OCI-LY7 (cell line): ENCODE measurements around the gene COL4A4. TPM values are rescaled to one million over a fixed set of nuclear protein-coding genes. Genes with fewer than 3 reads are reported as not detected.

Experiments used
- BruUV-seq: library from RNA; stranded (reverse); fragments of 400-500 nt; replicated peaks from 2 replicates; lab custom pipeline; 2021; lab: Mats Ljungman, UMichigan
- CTCF ChIA-PET: fragments of 300-600 bp; sonication (Branson Sonifier 250); formaldehyde crosslinking; loops from one replicate; lab custom pipeline; 2022; ENCODE audit warnings: antibody characterized with exemption; ENCODE audit not compliant: unreplicated experiment; lab: Charles Lee
- POLR2A ChIA-PET: fragments of 300-600 bp; sonication (Branson Sonifier 250); formaldehyde crosslinking; loops from one replicate; lab custom pipeline; 2022; ENCODE audit warnings: antibody characterized with exemption; lab: Charles Lee
- DNase-seq: peaks from one replicate; pipeline ENCODE4 v3.0.0-alpha.2; 2015; ENCODE audit warnings: low spot score
- H2AFZ ChIP-seq: fragments of 200-600 bp; sonication (generic), shearing (Covaris generic); 2 replicates; pipeline ENCODE4 v1.6.1; 2014; ENCODE audit warnings: mild to moderate bottlenecking, antibody characterized with exemption, low read length, moderate library complexity
- H3K27ac ChIP-seq: fragments of 200-600 bp; sonication (generic); 2 replicates; pipeline ENCODE4 v1.5.1; 2014; ENCODE audit warnings: mixed run types, low read depth, mild to moderate bottlenecking, moderate library complexity, low read length, inconsistent platforms; ENCODE audit not compliant: poor library complexity, severe bottlenecking
- H3K36me3 ChIP-seq: fragments of 200-600 bp; sonication (generic); 2 replicates; pipeline ENCODE4 v1.6.1; 2014; ENCODE audit warnings: mild to moderate bottlenecking, antibody characterized with exemption, low read length, moderate library complexity, mixed read lengths; ENCODE audit not compliant: insufficient read depth
- H3K4me1 ChIP-seq: fragments of 200-600 bp; sonication (generic); 2 replicates; pipeline ENCODE4 v1.5.1; 2014; ENCODE audit warnings: mild to moderate bottlenecking, low read length; ENCODE audit not compliant: insufficient read depth, poor library complexity, severe bottlenecking
- H3K4me2 ChIP-seq: fragments of 200-600 bp; sonication (generic); 2 replicates; pipeline ENCODE4 v1.6.1; 2014; ENCODE audit warnings: mild to moderate bottlenecking, low read length
- H3K4me3 ChIP-seq: fragments of 200-600 bp; sonication (generic); 2 replicates; pipeline ENCODE4 v1.5.1; 2014; ENCODE audit warnings: mild to moderate bottlenecking, low read depth, low read length; ENCODE audit not compliant: poor library complexity, severe bottlenecking
- H3K79me2 ChIP-seq: fragments of 200-600 bp; sonication (generic); 2 replicates; pipeline ENCODE4 v1.6.1; 2016; ENCODE audit warnings: low read depth, mild to moderate bottlenecking, low read length, moderate library complexity, mixed read lengths; ENCODE audit not compliant: insufficient read depth
- H3K9me2 ChIP-seq: fragments of 200-600 bp; sonication (generic); 2 replicates; pipeline ENCODE4 v1.6.1; 2016; ENCODE audit warnings: mild to moderate bottlenecking, low read length, mixed read lengths; ENCODE audit not compliant: insufficient read depth
- H3K9me3 ChIP-seq: fragments of 200-600 bp; sonication (generic); 2 replicates; pipeline ENCODE4 v1.6.1; 2014; ENCODE audit warnings: mild to moderate bottlenecking, mixed run types, low read length, mixed read lengths
- H4K20me1 ChIP-seq: fragments of 200-600 bp; sonication (generic); 2 replicates; pipeline ENCODE4 v1.6.1; 2014; ENCODE audit warnings: mild to moderate bottlenecking, antibody characterized with exemption, low read length, moderate library complexity, mixed read lengths; ENCODE audit not compliant: insufficient read depth
- CTCF ChIP-seq: fragments of 200-600 bp; sonication (generic); conservative IDR thresholded peaks from 2 replicates; pipeline ENCODE4 v1.5.1; 2014; ENCODE audit warnings: mild to moderate bottlenecking, antibody characterized with exemption, low read length, moderate library complexity, mixed read lengths
- EZH2phosphoT487 ChIP-seq: fragments of 200-600 bp; sonication (generic); IDR thresholded peaks from 2 replicates; pipeline ENCODE4 v1.6.1; 2018; ENCODE audit warnings: low read depth, borderline replicate concordance, mild to moderate bottlenecking, mixed run types, antibody characterized with exemption, low read length, moderate library complexity, mixed read lengths
- intact Hi-C: fragments of 100-400 bp; cut with micrococcal nuclease; formaldehyde crosslinking; loops from one replicate; pipeline ENCODE4 v1.10.0; 2022; ENCODE audit not compliant: unreplicated experiment
- total RNA-seq, 2 experiments: library from RNA; depleted of rRNA in 1 of 2; stranded (reverse); fragments of >200 nt in 1 of 2; shearing (Covaris generic) in 1 of 2; gene quantifications; 2 replicates each; pipeline ENCODE4 v1.2.3, GENCODE V29; 2014 to 2022

The COL4A4 gene
- total RNA-seq, 2 experiments from 2014 or later: 0.16 to 7.0 TPM

GRCh38 chr2:226965376-226965775 lies 198.6 kb downstream of the COL4A4 start:
- peaks cover 32% of the 10 kb centered on the region for H3K4me1 ChIP-seq
- TF ChIP-seq EZH2phosphoT487 (no peak), CTCF (no peak)
- H4K20me1 ChIP-seq: no peaks in the 10 kb centered on the region
- no peak overlapping the region for H2AFZ ChIP-seq
- ChIA-PET POLR2A (interaction anchor here (1.3 to 1.5 kb wide), 3 partner anchors 10 to 63 kb away, joined by 3 to 4 read pairs (median 3); no protein-coding TSS in a partner anchor), CTCF (interaction anchor here (0.7 to 1.0 kb wide), 2 partner anchors 56 to 130 kb away, joined by 3 read pairs; partner anchors contain the start of gene RHBDD1)
- no peak for DNase-seq
- BruUV-seq: no TSS peak
- intact Hi-C loops: no loop called here
- H3K36me3 ChIP-seq: peaks cover 62% of the 10 kb centered on the region
- no peak overlapping the region for H3K4me2 ChIP-seq
- H3K27ac ChIP-seq: no peak overlapping the region
- H3K79me2 ChIP-seq: no peaks in the 10 kb centered on the region; the same call in 1 of the 2 replicates
- no peak overlapping the region for H3K4me3 ChIP-seq
- H3K9me3 ChIP-seq: 0 out of 2 replicates have a peak, but pooled peaks cover 5% of the 10 kb centered on the region
- no peaks in the 10 kb centered on the region for H3K9me2 ChIP-seq

DNA sequence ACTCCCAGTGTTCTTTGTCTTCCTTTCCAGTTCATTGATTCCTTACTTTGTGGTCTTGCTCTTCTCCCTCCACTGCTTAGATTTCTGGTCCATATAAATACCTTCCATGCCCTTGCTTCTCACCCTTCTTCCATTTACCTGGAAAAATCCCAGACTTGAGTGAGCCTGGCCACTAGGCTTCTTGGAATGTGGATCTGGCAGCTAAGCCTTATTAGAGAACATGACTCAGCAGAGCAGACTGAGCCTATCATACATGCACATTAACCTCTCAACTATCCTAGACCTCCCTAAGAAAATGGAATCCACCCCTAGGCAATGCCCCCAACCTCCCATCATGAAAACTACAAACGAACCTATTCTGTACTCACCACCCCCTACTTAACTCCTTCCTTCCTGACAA lies 200.5 kb downstream of the COL4A4 start:
- TF ChIP-seq EZH2phosphoT487 (no peak), CTCF (no peak)
- BruUV-seq: no TSS peak
- POLR2A ChIA-PET: interaction anchor here (1.2 to 2.1 kb wide), 3 partner anchors 10 to 54 kb away, joined by 3 to 7 read pairs (median 7); no protein-coding TSS in a partner anchor

GRCh38 chr2:226962176-226962773 lies 201.7 kb downstream of the COL4A4 start:
- Histone ChIP-seq H3K4me1 (peaks cover 5% of the 10 kb centered on the region), H3K79me2 (no peaks in the 10 kb centered on the region), H2AFZ (no peak overlapping the region), H3K9me2 (no peaks in the 10 kb centered on the region), H3K4me2 (no peak overlapping the region), H4K20me1 (no peaks in the 10 kb centered on the region), H3K27ac (no peak overlapping the region), H3K36me3 (peaks cover 73% of the 10 kb centered on the region), H3K9me3 (peaks cover 25% of the 10 kb centered on the region; the same call in 1 of the 2 replicates), H3K4me3 (no peak overlapping the region)
- no TSS peak for BruUV-seq
- TF ChIP-seq EZH2phosphoT487: no peak
- CTCF ChIA-PET: no interaction called here
- POLR2A ChIA-PET: interaction anchor here (2.1 kb wide), 1 partner anchor 20 kb away, joined by 7 read pairs; no protein-coding TSS in a partner anchor
- intact Hi-C loops: no loop called here
- DNase-seq: no peak

More for the DNA sequence above, 200.5 kb downstream of the COL4A4 start:
- Histone ChIP-seq H3K27ac (no peak overlapping the region), H2AFZ (no peak overlapping the region), H3K9me3 (peaks cover 18% of the 10 kb centered on the region; the same call in 1 of the 2 replicates), H3K4me2 (no peak overlapping the region), H3K79me2 (no peaks in the 10 kb centered on the region; the same call in 1 of the 2 replicates), H3K4me3 (no peak overlapping the region), H4K20me1 (no peaks in the 10 kb centered on the region), H3K9me2 (no peaks in the 10 kb centered on the region), H3K4me1 (peaks cover 15% of the 10 kb centered on the region), H3K36me3 (peaks cover 79% of the 10 kb centered on the region)
- intact Hi-C loops: no loop called here
- CTCF ChIA-PET: no interaction called here
- DNase-seq: no peak
